HG03196 (cell line): ENCODE data around the gene MLLT1.

Source experiments
- ATAC-seq: cut with Tn5 transposase; IDR thresholded peaks from one replicate; pipeline ENCODE4 v1.9.1; 2021; ENCODE audit not compliant: unreplicated experiment

Gene MLLT1

GRCh38 chr19:6236310-6237291 lies 43.2 kb downstream of the MLLT1 start:
- ATAC-seq, result no peak

- ATAC-seq, result no peak
These were observed 44.5 kb downstream of the MLLT1 start for GRCh38 chr19:6235031-6235951.

GRCh38 chr19:6234527-6234926 lies 45.2 kb downstream of the MLLT1 start:
- no peak for ATAC-seq

GRCh38 chr19:6233827-6234511 lies 45.8 kb downstream of the MLLT1 start:
- ATAC-seq, result no peak

GRCh38 chr19:6233056-6233826 lies 46.5 kb downstream of the MLLT1 start:
- ATAC-seq, result no peak

GRCh38 chr19:6232601-6233055 lies 47.1 kb downstream of the MLLT1 start:
- no peak for ATAC-seq

- ATAC-seq, result no peak
These were observed 48.8 kb downstream of the MLLT1 start for GRCh38 chr19:6230991-6231448.

GRCh38 chr19:6229951-6230712 lies 49.6 kb downstream of the MLLT1 start:
- ATAC-seq, result no peak

- ATAC-seq, result no peak
These were observed 50.4 kb downstream of the MLLT1 start for GRCh38 chr19:6229216-6229913.

GRCh38 chr19:6228551-6229215 lies 51.1 kb downstream of the MLLT1 start:
- ATAC-seq, result no peak

- no peak for ATAC-seq
These were observed 51.8 kb downstream of the MLLT1 start for GRCh38 chr19:6227936-6228325.

- no peak for ATAC-seq
These were observed 52.4 kb downstream of the MLLT1 start for GRCh38 chr19:6227156-6227935.

- no peak for ATAC-seq
These were observed 53.2 kb downstream of the MLLT1 start for GRCh38 chr19:6226444-6227155.

- no peak for ATAC-seq
These were observed 53.8 kb downstream of the MLLT1 start for GRCh38 chr19:6226012-6226411.

GRCh38 chr19:6225232-6225865 lies 54.4 kb downstream of the MLLT1 start:
- ATAC-seq, result no peak

GRCh38 chr19:6224308-6224675 lies 55.5 kb downstream of the MLLT1 start:
- no peak for ATAC-seq
